Measurements from ENCODE around the gene LDLRAD1. TPM values are rescaled to one million over a fixed set of nuclear protein-coding genes. Genes with fewer than 3 reads are reported as not detected.

LDLRAD1 gene
- total and polyA plus RNA-seq, 10 of the 15 experiments (the other 5 are each of a cell fraction or from before 2014, with no cell fraction given), result not detected

DNA sequence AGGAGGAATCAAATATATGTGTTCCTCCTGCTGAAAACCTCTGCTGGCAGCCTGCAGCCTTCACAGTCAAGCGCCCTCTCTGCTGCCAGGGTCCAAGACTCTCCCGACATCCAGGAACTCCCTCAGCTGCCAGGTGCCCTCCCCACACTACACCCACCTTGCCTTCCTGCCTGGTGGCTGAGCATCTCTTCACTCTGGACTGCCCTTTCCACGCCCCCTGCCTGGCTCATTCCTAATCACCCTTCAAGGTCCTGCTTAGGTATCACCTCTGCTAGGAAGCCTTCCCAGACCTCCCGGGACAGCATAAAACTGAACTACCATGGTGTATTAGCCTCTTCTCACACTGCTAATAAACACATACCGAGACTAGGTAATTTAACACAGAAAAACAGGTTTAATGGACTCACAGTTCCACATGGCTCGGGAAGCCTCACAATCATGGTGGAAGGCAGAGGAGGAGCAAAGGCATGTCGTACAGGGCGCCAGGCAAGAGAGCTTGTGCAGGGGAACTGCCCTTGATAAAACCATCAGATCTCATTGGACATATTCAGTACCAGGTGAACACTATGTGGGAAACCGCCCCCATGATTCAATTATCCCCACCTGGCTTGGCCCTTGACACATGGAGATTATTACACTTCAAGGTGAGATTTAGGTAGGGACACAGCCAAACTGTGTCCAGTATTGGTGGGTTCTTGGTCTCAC lies 15.3 kb downstream of the LDLRAD1 start (continued):
- TF ChIP-seq, protein P1, sequence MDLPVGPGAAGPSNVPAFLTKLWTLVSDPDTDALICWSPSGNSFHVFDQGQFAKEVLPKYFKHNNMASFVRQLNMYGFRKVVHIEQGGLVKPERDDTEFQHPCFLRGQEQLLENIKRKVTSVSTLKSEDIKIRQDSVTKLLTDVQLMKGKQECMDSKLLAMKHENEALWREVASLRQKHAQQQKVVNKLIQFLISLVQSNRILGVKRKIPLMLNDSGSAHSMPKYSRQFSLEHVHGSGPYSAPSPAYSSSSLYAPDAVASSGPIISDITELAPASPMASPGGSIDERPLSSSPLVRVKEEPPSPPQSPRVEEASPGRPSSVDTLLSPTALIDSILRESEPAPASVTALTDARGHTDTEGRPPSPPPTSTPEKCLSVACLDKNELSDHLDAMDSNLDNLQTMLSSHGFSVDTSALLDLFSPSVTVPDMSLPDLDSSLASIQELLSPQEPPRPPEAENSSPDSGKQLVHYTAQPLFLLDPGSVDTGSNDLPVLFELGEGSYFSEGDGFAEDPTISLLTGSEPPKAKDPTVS (IDR thresholded peaks at IDR 0.05; ENCODE audit: low read depth, low read length), result no peak
- TF ChIP-seq FOXK2 (IDR thresholded peaks at IDR 0.05) (no peak), EED (IDR thresholded peaks at IDR 0.05; ENCODE audit: low read depth) (no peak)

- Histone ChIP-seq H3K36me3 (ENCODE audit: control insufficient read depth in 2 of 2, insufficient read depth in 2 of 2, low read length in 1 of 2) (no peaks in the 10 kb centered on the region), H4K20me1 (ENCODE audit: control insufficient read depth, insufficient read depth) (no peaks in the 10 kb centered on the region), H3K4me2 (ENCODE audit: control insufficient read depth, insufficient read depth) (no peak overlapping the region), H3K4me1 (ENCODE audit: control insufficient read depth, insufficient read depth, low read length) (no peaks in the 10 kb centered on the region), H3K79me2 (ENCODE audit: control insufficient read depth, insufficient read depth, low read length) (no peaks in the 10 kb centered on the region), H3K27ac (ENCODE audit: control insufficient read depth, insufficient read depth) (no peak overlapping the region), H3K27me3 (replicated peaks in 1 of 2; ENCODE audit: control insufficient read depth in 2 of 2, insufficient read depth in 2 of 2, low read length in 1 of 2) (no peaks in the 10 kb centered on the region), H3K9me3 (replicated peaks; ENCODE audit: control insufficient read depth, insufficient read depth, low read length) (no peaks in the 10 kb centered on the region; the same call in 2 of the 3 replicates), H3K4me3 (no peak overlapping the region), H2AFZ (ENCODE audit: control insufficient read depth, low read depth, low read length) (no peak overlapping the region), H3K9ac (ENCODE audit: control insufficient read depth, insufficient read depth, low read length) (no peak overlapping the region)
- in situ Hi-C loops (cut with MboI) (no loop called here), intact Hi-C loops (cut with micrococcal nuclease; ENCODE audit: unreplicated experiment) (no loop called here)
- DNase-seq (ENCODE audit: low read depth, low spot score) (no peak), FAIRE-seq (no peak), ATAC-seq (no peak)
- ChIA-PET POLR2A (no interaction called here), CTCF (no interaction called here), RAD21 (ENCODE audit: unreplicated experiment) (no interaction called here), SMC1A (ENCODE audit: uncharacterized antibody, unreplicated experiment) (no interaction called here)
- BruUV-seq (replicated peaks), result no TSS peak
- TF ChIP-seq NR2C1 (IDR thresholded peaks at IDR 0.05) (no peak), TCF12 (IDR thresholded peaks at IDR 0.05; ENCODE audit: low read depth, low read length) (no peak), TCF7 (IDR thresholded peaks at IDR 0.05; ENCODE audit: borderline replicate concordance) (no peak), CREM (IDR thresholded peaks at IDR 0.05; ENCODE audit: low read depth) (no peak), NFYA (IDR thresholded peaks at IDR 0.05; ENCODE audit: borderline replicate concordance, low read depth, low read length) (no peak), SUZ12 (IDR thresholded peaks at IDR 0.05; ENCODE audit: unreplicated experiment) (no peak), SIN3A (IDR thresholded peaks at IDR 0.05; ENCODE audit: low read depth, low read length) (no peak), IRF5 (IDR thresholded peaks at IDR 0.05; ENCODE audit: borderline replicate concordance) (no peak), CBX3 (IDR thresholded peaks at IDR 0.05; ENCODE audit: borderline replicate concordance, low read depth) (no peak), CEBPB (IDR thresholded peaks at IDR 0.05; ENCODE audit: borderline replicate concordance in 1 of 2, low read depth in 2 of 2, low read length in 2 of 2) (no peak), HCFC1 (IDR thresholded peaks at IDR 0.05; ENCODE audit: low read length) (no peak), ZNF217 (IDR thresholded peaks at IDR 0.05) (no peak), ELK1 (IDR thresholded peaks at IDR 0.05; ENCODE audit: low read depth, low read length) (no peak), ZNF274 (IDR thresholded peaks at IDR 0.05; ENCODE audit: insufficient read depth, insufficient read length) (no peak), ZNF24 (IDR thresholded peaks at IDR 0.05) (no peak), NFIC (IDR thresholded peaks at IDR 0.05; ENCODE audit: low read depth, low read length) (no peak), KLF5 (IDR thresholded peaks at IDR 0.05; ENCODE audit: partially characterized antibody) (no peak)
- 42% methylated on average over 3 of the region's 3 CpGs for WGBS (ENCODE audit: insufficient coverage, insufficient replicate concordance, low lambda C conversion rate, missing lambda C conversion rate)
Measured at GRCh38 chr1:54001591-54001990, 16.4 kb downstream of the LDLRAD1 start.
